GM18873 (cell line): ENCODE data around the gene MACROD2.
A peak's percentile ranks its signal among the peaks of the same experiment; 100 is the strongest.
"Not testable (repeated sequence)": the region's sequence is repeated elsewhere in the genome, so short reads cannot be mapped to it uniquely, and the experiment has no call there.

Source experiments
- ATAC-seq: cut with Tn5 transposase; IDR thresholded peaks from one replicate; pipeline ENCODE4 v1.9.1; 2021; ENCODE audit warnings: mild to moderate bottlenecking, moderate library complexity, moderate number of reproducible peaks; ENCODE audit not compliant: unreplicated experiment, low FRiP score

Gene MACROD2

DNA sequence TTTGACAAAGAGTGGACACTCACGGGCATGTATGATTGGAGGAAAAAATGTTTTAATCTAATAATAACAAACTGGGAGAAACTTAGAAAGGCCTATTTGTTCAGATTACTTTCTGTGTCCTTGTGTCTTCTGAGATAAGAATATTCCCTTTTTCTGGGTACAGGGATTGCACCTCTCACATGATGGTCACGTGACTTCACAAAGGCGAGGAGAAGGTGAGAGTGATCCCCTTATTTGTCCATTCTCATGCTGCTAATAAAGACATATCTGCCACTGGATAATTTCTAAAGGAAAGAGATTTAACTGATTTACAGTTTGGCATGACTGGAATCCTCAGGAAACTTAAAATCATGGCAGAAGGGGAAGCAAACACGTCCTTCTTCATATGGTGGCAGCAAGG is 1331.8 kb downstream of the MACROD2 start:
- ATAC-seq: no peak

DNA sequence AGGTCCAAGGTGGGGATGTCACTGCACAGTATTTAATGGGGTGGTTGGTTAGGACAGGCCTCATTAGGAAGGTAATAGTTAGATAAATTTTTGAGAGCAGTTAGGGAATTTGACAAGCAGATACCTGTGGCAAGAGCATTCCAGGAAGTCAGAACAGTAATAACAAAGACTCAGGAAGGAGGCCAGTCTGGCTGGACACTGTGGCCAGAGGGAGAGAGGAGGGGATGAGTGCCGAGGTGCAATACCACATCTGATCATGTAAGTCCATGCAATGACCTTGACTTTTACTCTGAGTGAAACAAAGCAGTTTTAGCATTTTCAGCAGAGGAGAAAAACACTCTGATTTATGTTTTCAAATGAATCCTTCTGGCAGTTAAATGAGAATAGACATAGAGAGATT is 1332.8 kb downstream of the MACROD2 start:
- ATAC-seq: no peak

DNA sequence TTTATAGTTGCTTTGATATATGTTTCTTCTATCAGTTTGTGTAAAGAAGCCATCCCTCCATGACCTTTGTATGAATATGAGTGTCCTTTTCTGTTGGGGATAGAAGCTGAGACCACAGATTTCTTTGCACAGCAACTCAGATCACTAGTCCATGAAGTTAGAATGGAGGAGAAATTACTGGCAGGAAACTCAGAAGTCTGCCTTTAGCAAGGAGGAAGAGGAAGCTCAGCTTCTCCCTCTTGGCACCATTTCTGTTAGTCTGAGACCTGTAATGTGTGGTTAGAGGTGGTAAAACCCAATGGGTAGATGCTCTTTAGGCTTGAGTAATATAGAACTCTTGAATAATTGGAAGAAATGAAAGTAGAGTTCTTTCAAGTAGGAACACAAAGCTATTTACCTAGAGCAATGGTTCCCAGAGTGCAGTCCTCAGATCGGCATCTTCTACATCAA is 1337.4 kb downstream of the MACROD2 start:
- ATAC-seq: peak; percentile 76

DNA sequence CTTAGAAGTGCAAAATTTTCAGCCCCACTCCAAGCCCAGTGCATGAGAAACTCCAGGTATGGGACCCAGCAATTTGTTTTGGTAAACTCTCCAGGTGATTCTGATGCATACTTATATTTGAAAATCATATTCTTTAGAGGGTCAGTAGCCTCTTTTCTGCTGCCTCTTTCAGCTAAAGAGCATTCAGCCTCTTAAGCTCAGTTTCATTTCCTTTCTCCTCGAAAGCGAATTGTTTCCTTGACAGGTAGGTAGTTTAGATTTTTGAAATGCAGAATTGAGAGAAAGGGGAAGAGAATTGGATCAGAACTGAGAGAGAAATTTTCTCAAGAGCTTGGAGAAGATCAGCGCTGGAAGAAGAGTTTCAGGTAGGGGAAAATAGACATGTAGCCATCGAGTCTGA is 1337.9 kb downstream of the MACROD2 start:
- ATAC-seq: peak; percentile 20

DNA sequence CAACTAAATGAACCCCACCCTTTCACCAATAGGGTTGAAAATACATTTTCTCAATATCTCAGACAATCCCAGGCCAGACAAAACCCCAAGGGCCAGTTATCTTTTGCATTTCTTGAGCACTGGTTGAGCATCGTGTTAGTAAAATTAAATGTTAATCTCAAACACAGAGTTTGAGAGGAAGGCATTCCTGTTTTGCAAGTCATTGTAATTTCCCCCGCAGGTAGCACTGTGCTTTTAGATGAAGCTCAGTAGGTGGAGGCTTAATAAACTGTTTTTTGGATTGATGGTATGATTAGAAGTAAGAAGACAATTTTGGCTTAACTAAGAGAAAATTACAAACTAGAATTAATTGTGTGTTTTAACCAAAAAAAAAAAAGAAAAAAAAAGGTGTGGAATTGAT is 1340.7 kb downstream of the MACROD2 start:
- no peak for ATAC-seq

DNA sequence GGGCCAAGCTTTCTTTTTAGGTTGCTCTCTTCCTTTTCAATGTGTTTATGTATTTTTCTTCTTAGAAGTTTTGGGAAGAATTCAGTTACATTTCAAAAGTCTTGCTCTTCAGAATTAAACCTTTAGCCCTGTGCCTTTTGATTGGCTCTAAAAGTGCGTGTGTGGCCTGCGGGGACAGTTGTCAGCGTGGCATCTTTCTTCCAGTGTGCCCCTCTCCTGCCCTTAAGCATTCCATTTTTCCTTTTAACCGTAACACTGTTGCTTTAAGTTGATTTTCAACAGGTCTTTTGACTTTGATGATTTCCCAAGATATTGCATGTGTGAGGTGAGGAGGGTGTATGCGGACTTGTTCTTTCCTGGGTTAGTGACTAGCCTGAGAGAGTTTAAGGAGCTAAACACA is 1341.2 kb downstream of the MACROD2 start:
- no peak for ATAC-seq

DNA sequence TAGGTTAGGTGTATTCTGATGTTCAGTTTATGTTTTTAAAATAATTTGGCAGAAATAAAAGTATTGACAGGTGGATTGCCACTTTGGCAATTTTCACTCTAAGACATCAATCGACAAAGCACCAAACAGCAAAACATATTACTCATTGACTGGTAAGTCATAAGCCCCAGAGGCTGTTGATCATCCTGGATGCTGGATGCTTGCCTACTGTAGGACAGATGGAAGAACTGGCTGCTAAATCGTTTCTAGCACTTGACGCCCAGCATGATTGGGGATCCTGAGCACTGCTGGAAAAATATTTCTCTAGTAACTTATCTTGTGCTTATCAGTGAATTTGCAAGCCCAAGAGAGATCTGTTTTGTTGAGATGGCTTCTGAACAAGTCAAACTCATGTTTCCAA is 1343.9 kb downstream of the MACROD2 start:
- ATAC-seq: no peak

DNA sequence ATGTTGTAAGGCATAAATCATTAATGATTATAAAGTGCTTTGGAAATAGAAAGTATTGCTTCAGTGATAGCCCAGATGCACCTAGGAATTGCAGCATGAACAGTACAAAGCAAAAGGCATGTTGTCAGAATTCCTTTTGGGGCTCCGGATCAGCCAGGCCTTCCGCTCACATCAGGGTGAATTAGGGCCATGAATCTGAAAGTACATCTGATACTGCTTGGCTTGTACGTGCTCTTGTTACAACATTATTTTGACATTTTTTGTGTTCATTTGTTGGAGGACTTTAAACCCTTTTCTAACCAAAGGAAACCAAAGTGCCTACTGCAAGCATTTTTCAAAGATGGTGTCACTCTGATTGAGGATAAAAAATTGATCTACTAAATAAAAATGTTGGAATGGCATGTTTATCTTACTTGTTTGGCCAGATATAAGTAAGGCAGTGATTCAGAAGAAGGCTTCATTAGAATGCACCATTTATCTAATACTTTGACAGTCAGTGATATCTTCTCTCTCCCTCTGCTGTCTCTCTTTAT is 1347.7 kb downstream of the MACROD2 start:
- no peak for ATAC-seq

DNA sequence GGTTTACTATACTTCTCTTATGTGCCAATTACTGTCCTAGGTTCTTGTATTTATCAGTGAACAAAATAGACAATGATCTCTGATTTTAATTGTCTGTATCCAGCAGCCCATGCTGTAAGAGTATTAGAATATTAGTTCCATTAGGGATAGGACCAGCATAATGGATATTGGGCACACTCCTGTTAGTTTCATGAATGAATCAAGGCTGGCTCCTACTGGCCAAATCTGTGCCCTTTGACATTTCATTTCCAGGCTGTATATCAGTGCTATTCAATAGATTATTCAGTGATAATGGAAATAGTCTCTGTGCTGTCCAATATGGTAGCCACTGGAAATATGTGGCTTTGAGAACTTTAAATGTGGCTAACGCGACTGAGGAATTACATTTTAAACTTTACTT is 1350.0 kb downstream of the MACROD2 start:
- no peak for ATAC-seq

DNA sequence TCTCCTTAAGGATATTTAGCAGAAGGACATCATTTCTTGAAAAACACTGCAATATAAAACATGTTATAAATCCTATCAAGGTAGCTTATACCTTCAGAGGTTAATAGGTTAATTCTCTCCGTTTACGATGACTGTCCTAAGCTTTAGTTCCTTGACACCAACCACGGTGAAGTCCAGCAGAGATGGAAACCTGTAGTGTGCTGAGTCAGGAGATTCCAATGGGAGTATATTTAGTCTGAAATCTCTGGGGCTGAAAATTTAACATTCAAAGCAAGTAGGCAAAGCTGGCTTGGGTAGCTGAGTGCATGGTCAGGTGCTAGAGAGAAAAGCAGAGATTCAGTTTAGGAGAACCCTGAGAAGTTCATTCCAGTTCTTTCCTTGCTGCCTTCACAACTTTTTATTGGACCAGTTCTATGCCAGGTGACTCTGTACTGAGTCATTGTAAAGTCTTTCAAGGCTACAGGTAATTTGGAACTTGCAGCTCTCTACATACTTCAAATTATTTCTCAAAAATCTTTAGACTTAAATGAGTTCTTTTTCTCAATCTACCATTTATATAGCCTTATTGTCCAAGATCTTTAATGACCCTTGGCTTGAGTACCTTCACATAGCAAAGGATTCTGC is 1351.5 kb downstream of the MACROD2 start:
- no peak for ATAC-seq

DNA sequence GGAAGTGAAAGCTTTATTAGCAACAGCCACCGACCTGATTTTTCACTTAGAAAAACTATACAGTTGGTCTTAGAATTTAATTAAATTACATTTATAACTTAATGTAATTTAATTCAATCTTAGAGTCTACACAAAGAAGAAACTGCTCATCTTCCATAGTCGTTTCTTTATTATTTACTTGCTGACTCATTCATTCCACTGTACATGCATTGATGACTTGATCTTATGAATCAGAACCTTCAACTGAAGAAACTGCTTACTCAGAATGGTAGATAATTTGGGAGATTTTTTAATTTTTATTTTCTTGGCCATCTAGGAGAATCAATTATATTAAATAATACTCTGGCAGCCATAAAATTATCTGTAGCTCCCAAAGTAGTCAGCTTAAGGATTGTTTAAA is 1363.7 kb downstream of the MACROD2 start:
- ATAC-seq: no peak

DNA sequence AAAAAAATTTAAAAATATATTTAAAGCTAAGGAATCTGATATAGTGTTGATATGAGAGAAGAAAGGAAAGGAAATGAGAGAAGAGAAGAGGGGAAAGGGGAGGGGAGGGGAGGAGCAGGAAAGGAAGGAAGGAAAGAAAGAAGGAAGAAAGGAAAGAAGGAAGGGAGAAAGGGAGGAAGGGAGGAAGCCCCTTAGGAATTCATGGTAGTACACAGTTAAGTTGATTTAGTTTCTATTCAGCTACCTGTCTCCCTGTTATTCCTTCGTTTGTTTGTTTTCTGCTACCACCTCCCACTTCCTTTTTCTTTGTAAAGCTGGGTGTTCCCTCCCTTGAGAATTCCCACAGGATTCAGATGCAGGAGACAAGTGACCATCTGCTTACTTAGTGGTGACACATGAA is 1367.5 kb downstream of the MACROD2 start:
- no peak for ATAC-seq

DNA sequence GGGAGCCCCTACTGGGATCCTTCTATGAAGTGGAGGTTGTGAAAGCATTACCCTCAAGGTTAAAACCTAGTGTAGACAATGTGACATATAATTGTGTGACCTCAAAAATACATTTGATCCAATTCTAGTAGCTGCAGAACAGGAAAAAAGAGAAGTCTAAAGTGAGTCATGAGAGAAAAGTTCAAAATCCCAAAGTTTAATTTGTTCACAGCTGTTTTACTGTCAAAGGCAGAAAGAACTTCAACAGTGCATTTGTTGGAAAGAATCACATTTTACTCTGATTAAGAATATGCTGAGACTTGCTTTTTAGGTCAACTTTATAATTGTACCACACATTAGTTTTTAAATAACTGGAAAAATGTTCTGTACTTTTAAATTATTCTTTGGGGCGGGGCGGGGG is 1369.5 kb downstream of the MACROD2 start:
- no peak for ATAC-seq

DNA sequence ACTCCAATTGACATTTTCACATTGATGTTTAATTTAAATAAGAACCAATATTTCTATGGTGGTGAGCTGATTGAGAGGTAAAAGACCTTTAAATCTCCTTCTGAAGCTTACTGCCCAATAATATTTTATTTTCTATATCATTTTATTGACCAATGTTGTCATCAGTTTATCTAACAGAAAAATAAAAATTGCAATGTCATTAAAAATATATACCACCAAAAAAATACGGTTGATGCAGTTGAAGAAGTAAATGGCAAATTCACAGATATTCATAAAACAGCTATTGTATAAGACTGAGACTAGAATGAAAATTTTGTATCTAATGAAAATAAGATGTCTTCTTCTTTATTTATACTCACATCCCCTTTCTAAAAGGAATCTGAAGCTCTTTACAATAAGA is 1375.1 kb downstream of the MACROD2 start:
- ATAC-seq: no peak

DNA sequence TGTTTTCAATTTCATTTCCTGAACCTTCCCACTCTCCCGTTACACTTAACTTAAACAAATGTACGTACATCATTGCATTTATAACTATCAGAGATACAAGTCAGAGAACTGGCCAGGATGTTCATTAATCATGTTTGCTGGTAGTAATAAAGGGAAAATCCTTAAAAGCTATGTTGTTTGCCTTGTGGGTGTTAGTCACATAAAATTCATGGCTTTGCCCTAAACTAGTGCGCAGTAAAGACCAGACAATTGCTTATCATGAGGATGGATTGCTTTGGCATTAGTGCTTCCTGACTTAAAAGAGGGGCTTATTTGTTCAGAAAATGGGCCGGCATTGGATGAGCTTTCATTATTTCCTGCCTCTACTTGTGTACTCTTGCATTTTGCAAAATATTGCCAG is 1379.4 kb downstream of the MACROD2 start:
- no peak for ATAC-seq

DNA sequence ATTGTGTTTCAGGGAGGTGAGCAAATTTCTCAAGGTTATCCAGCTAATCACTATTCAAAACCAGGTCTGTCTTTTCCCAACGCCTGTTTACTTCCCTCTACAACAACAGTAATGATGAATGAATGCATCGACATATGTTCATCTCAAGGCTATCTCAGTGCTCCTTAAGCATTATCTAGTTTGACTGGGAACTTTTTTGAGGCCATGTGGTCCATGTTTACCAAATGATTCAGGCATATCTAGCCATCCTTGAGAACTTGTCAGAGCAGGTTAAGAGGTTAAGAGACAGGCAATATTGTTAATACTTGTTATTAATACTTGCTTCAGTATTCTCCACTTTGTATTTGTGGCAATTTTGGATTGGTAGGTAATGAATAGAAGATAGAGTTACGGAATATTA is 1380.5 kb downstream of the MACROD2 start:
- ATAC-seq: no peak

DNA sequence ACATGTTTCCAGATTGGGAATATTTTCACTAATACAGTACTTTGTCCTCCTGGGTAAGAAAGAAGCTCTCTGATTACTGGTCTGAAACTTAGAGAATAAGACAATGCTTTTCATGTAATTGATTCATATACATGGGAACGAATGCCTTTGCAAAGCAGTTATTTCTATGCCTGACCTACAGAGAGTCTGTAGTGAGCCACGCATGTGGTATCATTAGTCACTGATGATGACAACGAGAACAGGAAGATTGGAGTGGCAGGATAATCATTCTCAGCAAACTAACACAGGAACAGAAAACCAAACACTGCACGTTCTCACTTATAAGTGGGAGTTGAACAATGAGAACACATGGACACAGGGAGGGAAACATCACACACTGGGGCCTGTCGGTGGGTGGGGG is 1382.3 kb downstream of the MACROD2 start:
- ATAC-seq: not testable (repeated sequence)

DNA sequence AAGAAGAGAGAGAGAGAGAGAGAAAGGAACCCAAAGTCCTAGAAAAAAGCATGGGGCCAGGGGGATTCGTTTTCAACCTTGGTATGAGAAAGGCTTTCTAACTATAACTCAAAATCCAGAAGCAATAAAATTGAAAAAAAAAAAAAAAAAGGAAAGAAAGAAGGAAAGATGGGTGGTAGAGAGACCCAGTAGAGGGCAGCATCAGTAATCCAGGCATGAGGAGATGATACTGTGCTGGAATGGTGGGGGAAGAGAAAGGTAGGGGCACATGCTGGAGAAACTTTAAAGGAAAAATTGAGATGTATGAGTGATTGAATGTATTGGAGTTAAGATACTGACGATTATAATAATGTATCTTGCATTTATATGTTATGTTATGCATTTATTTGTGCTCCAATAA is 1382.8 kb downstream of the MACROD2 start:
- no peak for ATAC-seq

DNA sequence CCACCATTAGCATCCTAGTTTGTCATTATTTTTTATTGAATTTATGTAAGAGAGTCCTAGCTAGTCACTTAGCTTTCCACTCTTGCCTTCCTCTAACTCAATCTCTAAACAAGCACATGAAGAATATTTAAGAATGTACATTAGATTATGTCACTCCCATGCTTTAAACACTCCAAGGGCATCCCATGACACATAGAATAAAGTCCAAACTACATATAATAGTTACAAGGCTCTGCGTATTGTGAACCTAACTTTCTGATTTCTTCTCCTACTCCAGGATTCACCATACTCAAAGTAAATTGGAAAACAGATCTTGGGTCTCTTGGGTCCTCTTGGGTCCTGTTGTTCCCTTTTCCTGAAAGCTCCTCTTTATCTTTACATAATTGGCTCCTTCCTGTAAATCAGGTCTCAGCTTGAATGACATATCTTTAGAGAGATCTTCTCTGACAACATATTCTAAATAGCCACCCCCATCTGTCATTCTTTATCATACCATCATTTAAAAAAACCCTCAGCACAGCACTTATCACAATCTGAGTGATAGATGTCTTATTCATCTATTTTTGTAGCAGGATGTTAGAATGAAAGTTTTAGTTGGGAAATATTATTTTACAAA is 1384.5 kb downstream of the MACROD2 start:
- ATAC-seq: no peak

DNA sequence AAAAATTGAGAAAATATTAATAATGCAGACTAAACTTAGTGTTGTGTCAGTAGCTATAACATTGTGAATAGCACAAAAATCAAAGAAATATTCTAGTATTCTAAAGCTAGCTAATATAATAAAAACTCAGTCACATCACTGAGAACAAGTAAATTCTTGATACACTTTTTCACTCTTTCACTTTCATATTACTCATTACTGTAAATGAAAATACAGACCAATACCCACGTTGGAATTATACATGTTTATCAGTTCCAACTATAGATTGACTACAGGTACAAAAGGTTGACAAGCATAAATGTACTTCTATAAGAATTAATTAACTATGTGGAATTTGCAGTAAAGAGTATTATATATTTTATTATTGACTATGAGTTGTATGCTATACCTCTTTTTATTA is 1385.5 kb downstream of the MACROD2 start:
- no peak for ATAC-seq

DNA sequence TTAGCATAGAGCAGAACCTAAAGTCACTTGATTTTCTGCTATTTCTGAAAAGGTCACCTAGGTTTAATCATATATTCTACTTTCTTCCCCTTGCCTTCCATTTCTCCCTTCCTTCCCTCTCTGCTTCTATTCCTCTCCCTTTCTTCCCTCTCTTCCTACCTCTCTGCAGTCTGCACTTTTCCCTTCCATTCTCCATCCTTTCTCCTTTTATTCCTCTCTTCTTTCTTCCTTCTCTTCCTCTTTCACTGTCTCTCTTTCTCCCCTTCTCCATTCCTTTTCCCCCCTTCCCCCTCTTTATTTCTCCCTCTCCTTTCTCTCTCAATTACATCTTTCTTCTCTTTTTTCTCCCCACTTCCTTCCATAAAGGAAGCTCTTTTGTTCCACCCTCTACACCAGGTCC is 1391.9 kb downstream of the MACROD2 start:
- ATAC-seq: no peak

DNA sequence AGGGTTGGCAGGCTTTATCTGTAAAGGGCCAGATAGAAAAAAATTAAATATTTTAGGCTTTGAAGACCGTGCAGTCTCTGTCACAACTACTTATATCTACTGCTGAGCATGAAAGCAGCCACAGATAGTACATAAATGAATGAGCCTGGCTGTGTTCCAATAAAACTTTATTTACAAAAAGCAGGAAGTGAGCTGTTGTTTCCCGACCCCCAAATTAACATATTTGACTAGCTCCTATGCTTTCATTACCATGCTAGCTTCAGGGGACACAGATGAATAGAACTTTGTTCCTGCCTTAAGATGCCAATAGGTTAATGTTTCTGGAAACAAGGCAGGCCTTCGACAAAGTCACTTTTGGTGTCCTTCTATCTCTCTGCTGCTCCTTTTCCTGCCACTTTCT is 1400.1 kb downstream of the MACROD2 start:
- ATAC-seq: no peak
